Suprapubic skin (tissue), 4 donors: ENCODE measurements around the gene LZTS3. TPM values are rescaled to one million over a fixed set of nuclear protein-coding genes. Genes with fewer than 3 reads are reported as not detected.
A peak's percentile ranks its signal among the peaks of the same experiment; 100 is the strongest.

Experiments
- DNase-seq, 2 donors: peaks; one replicate each; pipeline ENCODE4 v3.0.0-alpha.2; 2019; ENCODE audit warnings: low spot score in 2 of 2
- H3K27ac ChIP-seq: fragments of 200-600 bp; sonication (generic); one replicate; pipeline ENCODE4 v1.5.1; 2019
- H3K27me3 ChIP-seq: fragments of 200-600 bp; sonication (generic); one replicate; pipeline ENCODE4 v1.5.1; 2019
- H3K36me3 ChIP-seq: fragments of 200-600 bp; sonication (generic); one replicate; pipeline ENCODE4 v1.5.1; 2019
- H3K4me1 ChIP-seq: fragments of 200-600 bp; sonication (generic); one replicate; pipeline ENCODE4 v1.5.1; 2019
- H3K4me3 ChIP-seq: fragments of 200-600 bp; sonication (generic); one replicate; pipeline ENCODE4 v1.5.1; 2019; ENCODE audit warnings: mild to moderate bottlenecking
- H3K9me3 ChIP-seq: fragments of 200-600 bp; sonication (generic); one replicate; pipeline ENCODE4 v1.5.1; 2019
- CTCF ChIP-seq, 2 donors: fragments of 200-600 bp in 1 of 2; fragments of 450-650 bp in 1 of 2; sonication (generic) in 1 of 2; IDR thresholded peaks; one replicate each; pipeline ENCODE4 v1.5.1; 2016 to 2019; ENCODE audit warnings: antibody characterized with exemption in 2 of 2, mild to moderate bottlenecking in 1 of 2, moderate library complexity in 1 of 2
- EP300 ChIP-seq: sonication (generic); formaldehyde crosslinking; IDR thresholded peaks from one replicate; pipeline ENCODE4 v1.6.1; 2017; ENCODE audit warnings: antibody characterized with exemption
- POLR2A ChIP-seq, 2 donors: fragments of 450-650 bp; IDR thresholded peaks; one replicate each; pipeline ENCODE4 v1.6.1; 2017; ENCODE audit warnings: antibody characterized with exemption in 2 of 2, mild to moderate bottlenecking in 2 of 2, moderate library complexity in 2 of 2
- POLR2AphosphoS5 ChIP-seq, 3 donors: sonication (generic); formaldehyde crosslinking; IDR thresholded peaks; one replicate each; pipeline ENCODE4 v1.6.1; 2017; ENCODE audit warnings: antibody characterized with exemption in 3 of 3
- WGBS: methylation state at CpG from one replicate; pipeline ENCODE4 v1.1.5; 2018; 5-methylcytosine and 5-hydroxymethylcytosine counted together
- total RNA-seq, 4 donors: library from RNA; depleted of rRNA; stranded (reverse); fragments of >200 nt; gene quantifications; one replicate each; pipeline ENCODE4 v1.1.0, GENCODE V29; 2016

LZTS3 gene
- total RNA-seq, 4 donors from 2014 or later, result 4.8 to 9.3 (median 6.7) TPM

- H3K36me3 ChIP-seq, result peaks cover 24% of the 10 kb centered on the region
- TF ChIP-seq POLR2A (IDR thresholded peaks at IDR 0.05), result no peak
- no peak for TF ChIP-seq EP300
- no peak for TF ChIP-seq CTCF (IDR thresholded peaks at IDR 0.05)
- TF ChIP-seq POLR2AphosphoS5 (IDR thresholded peaks at IDR 0.05), result no peak
- no peak overlapping the region for H3K27ac ChIP-seq
- WGBS, result 81% methylated on average over 2 of the region's 2 CpGs
- no peaks in the 10 kb centered on the region for H3K9me3 ChIP-seq
- no peaks in the 10 kb centered on the region for H3K27me3 ChIP-seq
- H3K4me1 ChIP-seq, result peaks cover 17% of the 10 kb centered on the region
- no peak for DNase-seq
- peak overlapping the region; percentile 89 for H3K4me3 ChIP-seq
Measured at GRCh38 chr20:3210346-3210745, 37.0 kb upstream of the LZTS3 start.

GRCh38 chr20:3209946-3210317 is 36.6 kb upstream of the LZTS3 start:
- H3K36me3 ChIP-seq, result peaks cover 20% of the 10 kb centered on the region
- H3K27ac ChIP-seq, result no peak overlapping the region
- H3K9me3 ChIP-seq, result no peaks in the 10 kb centered on the region
- no peaks in the 10 kb centered on the region for H3K27me3 ChIP-seq
- no peak for DNase-seq
- H3K4me3 ChIP-seq, result peak overlapping the region; percentile 89
- H3K4me1 ChIP-seq, result peaks cover 17% of the 10 kb centered on the region
- TF ChIP-seq CTCF (IDR thresholded peaks at IDR 0.05) (no peak), POLR2AphosphoS5 (IDR thresholded peaks at IDR 0.05) (no peak), EP300 (no peak), POLR2A (IDR thresholded peaks at IDR 0.05) (no peak)
- WGBS, result under 1% methylated on average over 10 of the region's 10 CpGs

GRCh38 chr20:3209257-3209945 is 36.1 kb upstream of the LZTS3 start, which contains the start of gene ITPA:
TSS of gene ITPA (plus strand) at chr20:3209498. CDS start at chr20:3209552, 54 bp downstream.
- DNase-seq, result peak in 1 of 2 donors; percentile 77
- WGBS, result under 1% methylated on average over 39 of the region's 48 CpGs
- Histone ChIP-seq H3K4me1 (peaks cover 17% of the 10 kb centered on the region), H3K4me3 (peak within 1 kb of the TSS; percentile 89), H3K9me3 (no peaks in the 10 kb centered on the region), H3K36me3 (peaks cover 16% of the 10 kb centered on the region), H3K27ac (peak within 1 kb of the TSS; percentile 80), H3K27me3 (no peaks in the 10 kb centered on the region)
- TF ChIP-seq POLR2A (IDR thresholded peaks at IDR 0.05), result no peak
- no peak for TF ChIP-seq POLR2AphosphoS5 (IDR thresholded peaks at IDR 0.05)
- TF ChIP-seq EP300, result no peak
- no peak for TF ChIP-seq CTCF (IDR thresholded peaks at IDR 0.05)

- no peaks in the 10 kb centered on the region for H3K9me3 ChIP-seq
- H3K4me3 ChIP-seq, result peak overlapping the region; percentile 89
- peaks cover 11% of the 10 kb centered on the region for H3K36me3 ChIP-seq
- TF ChIP-seq EP300 (peak; percentile 28), CTCF (IDR thresholded peaks at IDR 0.05) (no peak), POLR2AphosphoS5 (IDR thresholded peaks at IDR 0.05) (no peak), POLR2A (IDR thresholded peaks at IDR 0.05) (no peak)
- WGBS, result 4% methylated on average over 10 of the region's 10 CpGs
- no peaks in the 10 kb centered on the region for H3K27me3 ChIP-seq
- peaks cover 19% of the 10 kb centered on the region for H3K4me1 ChIP-seq
- peak overlapping the region; percentile 80 for H3K27ac ChIP-seq
- no peak for DNase-seq
Measured at GRCh38 chr20:3208786-3209256, 35.5 kb upstream of the LZTS3 start.

GRCh38 chr20:3204124-3204794 is 30.9 kb upstream of the LZTS3 start, which contains the start of gene DDRGK1:
TSS of gene DDRGK1 (minus strand) at chr20:3204682. CDS start at chr20:3204627, 55 bp downstream.
- peaks cover 25% of the 10 kb centered on the region for H3K4me1 ChIP-seq
- peaks cover 17% of the 10 kb centered on the region for H3K36me3 ChIP-seq
- peak within 1 kb of the TSS; percentile 87 for H3K27ac ChIP-seq
- peak; percentile 92 to 93 for DNase-seq
- under 1% methylated on average over 37 of the region's 48 CpGs for WGBS
- no peaks in the 10 kb centered on the region for H3K9me3 ChIP-seq
- H3K4me3 ChIP-seq, result peak within 1 kb of the TSS; percentile 88
- H3K27me3 ChIP-seq, result no peaks in the 10 kb centered on the region
- no peak for TF ChIP-seq EP300
- peak; percentile 5 to 52 for TF ChIP-seq POLR2A (IDR thresholded peaks at IDR 0.05)
- no peak for TF ChIP-seq CTCF (IDR thresholded peaks at IDR 0.05)
- peak in 2 of 3 donors; percentile 4 to 46 for TF ChIP-seq POLR2AphosphoS5 (IDR thresholded peaks at IDR 0.05)
